ENCODE results near the gene DPP3. TPM values are rescaled to one million over a fixed set of nuclear protein-coding genes. Genes with fewer than 3 reads are reported as not detected.

Gene DPP3
- polyA plus RNA-seq, 1 donor, result 25.7 TPM

Other genes starting within 250 kb of the DPP3 start
- 22.7 TPM for gene KLC2, start 222.7 kb upstream of the DPP3 start, polyA plus RNA-seq (ENCODE audit: insufficient read length)
- gene RAB1B, start 211.8 kb upstream of the DPP3 start, polyA plus RNA-seq (ENCODE audit: insufficient read length), result 96.1 TPM
- gene CNIH2, start 202.3 kb upstream of the DPP3 start, polyA plus RNA-seq (ENCODE audit: insufficient read length), result 3.2 TPM
- gene YIF1A, start 191.3 kb upstream of the DPP3 start, polyA plus RNA-seq (ENCODE audit: insufficient read length), result 42.6 TPM
- gene TMEM151A, start 188.5 kb upstream of the DPP3 start, polyA plus RNA-seq (ENCODE audit: insufficient read length), result not detected
- gene CD248, start 163.4 kb upstream of the DPP3 start, polyA plus RNA-seq (ENCODE audit: insufficient read length), result 106 TPM
- 11.5 TPM for gene RIN1, start 144.0 kb upstream of the DPP3 start, polyA plus RNA-seq (ENCODE audit: insufficient read length)
- 21.8 TPM for gene BRMS1, start 135.3 kb upstream of the DPP3 start, polyA plus RNA-seq (ENCODE audit: insufficient read length)
- 22.0 TPM for gene B4GAT1, start 132.8 kb upstream of the DPP3 start, polyA plus RNA-seq (ENCODE audit: insufficient read length)
- gene SLC29A2, start 108.7 kb upstream of the DPP3 start, polyA plus RNA-seq (ENCODE audit: insufficient read length), result 40.8 TPM
- gene NPAS4, start 59.4 kb upstream of the DPP3 start, polyA plus RNA-seq (ENCODE audit: insufficient read length), result 0.21 TPM
- gene MRPL11, start 41.6 kb upstream of the DPP3 start, polyA plus RNA-seq (ENCODE audit: insufficient read length), result 45.9 TPM
- 8.6 TPM for gene PELI3, start 13.5 kb upstream of the DPP3 start, polyA plus RNA-seq (ENCODE audit: insufficient read length)
- gene BBS1, start 30.2 kb downstream of the DPP3 start, polyA plus RNA-seq (ENCODE audit: insufficient read length), result 21.4 TPM
- 4.6 TPM for gene ZDHHC24, start 65.6 kb downstream of the DPP3 start, polyA plus RNA-seq (ENCODE audit: insufficient read length)
- gene ACTN3, start 66.5 kb downstream of the DPP3 start, polyA plus RNA-seq (ENCODE audit: insufficient read length), result 141 TPM
- gene CTSF, start 88.2 kb downstream of the DPP3 start, polyA plus RNA-seq (ENCODE audit: insufficient read length), result 27.0 TPM
- gene CCDC87, start 112.6 kb downstream of the DPP3 start, polyA plus RNA-seq (ENCODE audit: insufficient read length), result 0.25 TPM
- 39.3 TPM for gene CCS, start 112.8 kb downstream of the DPP3 start, polyA plus RNA-seq (ENCODE audit: insufficient read length)
- gene RBM14, start 136.2 kb downstream of the DPP3 start, polyA plus RNA-seq (ENCODE audit: insufficient read length), result 51.5 TPM
- gene RBM4, start 158.3 kb downstream of the DPP3 start, polyA plus RNA-seq (ENCODE audit: insufficient read length), result 141 TPM
- 38.0 TPM for gene RBM4B, start 197.5 kb downstream of the DPP3 start, polyA plus RNA-seq (ENCODE audit: insufficient read length)
- gene SPTBN2, start 248.8 kb downstream of the DPP3 start, polyA plus RNA-seq (ENCODE audit: insufficient read length), result 24.3 TPM

All from hindlimb muscle (tissue), 1 donor.